Mesenchymal stem cell (in vitro differentiated cells and primary cell): ENCODE measurements around the gene KLHL21.
"Not testable (repeated sequence)": the region's sequence is repeated elsewhere in the genome, so short reads cannot be mapped to it uniquely, and the experiment has no call there.

Experiments
- DNase-seq: peaks from one replicate; pipeline ENCODE4 v3.0.0-alpha.2; 2013
- H2AFZ ChIP-seq: one replicate; pipeline ENCODE4 v1.6.1; 2013; ENCODE audit warnings: low read depth, mild to moderate bottlenecking, control low read depth, inconsistent platforms, low read length, moderate library complexity
- H2AK5ac ChIP-seq: 2 replicates; pipeline ENCODE4 v1.6.1; 2013; ENCODE audit warnings: low read length, moderate library complexity, mild to moderate bottlenecking, inconsistent platforms; ENCODE audit not compliant: severe bottlenecking
- H2BK120ac ChIP-seq: one replicate; pipeline ENCODE4 v1.6.1; 2013; ENCODE audit warnings: low read depth, mild to moderate bottlenecking, inconsistent platforms, low read length, moderate library complexity
- H2BK12ac ChIP-seq, 2 experiments: one replicate each; pipeline ENCODE4 v1.6.1; 2013; ENCODE audit warnings: inconsistent platforms in 2 of 2, low read length in 2 of 2, mild to moderate bottlenecking in 2 of 2, moderate library complexity in 2 of 2, control low read depth in 1 of 2
- H2BK15ac ChIP-seq: one replicate; pipeline ENCODE4 v1.6.1; 2013; ENCODE audit warnings: mild to moderate bottlenecking, low read depth, inconsistent platforms; ENCODE audit not compliant: poor library complexity, severe bottlenecking
- H2BK5ac ChIP-seq: 2 replicates; pipeline ENCODE4 v1.6.1; 2013; ENCODE audit warnings: low read depth, mild to moderate bottlenecking, low read length, control low read depth, inconsistent platforms; ENCODE audit not compliant: poor library complexity, severe bottlenecking
- H3K14ac ChIP-seq, 2 experiments: one replicate each; pipeline ENCODE4 v1.6.1; 2013; ENCODE audit warnings: inconsistent platforms in 2 of 2, low read length in 2 of 2, control low read depth in 1 of 2, mild to moderate bottlenecking in 1 of 2, moderate library complexity in 1 of 2
- H3K18ac ChIP-seq, 2 experiments: one replicate each; pipeline ENCODE4 v1.6.1; 2013; ENCODE audit warnings: inconsistent platforms in 2 of 2, low read length in 2 of 2, control low read depth in 1 of 2, low read depth in 1 of 2, mild to moderate bottlenecking in 1 of 2
- H3K23ac ChIP-seq, 2 experiments: one replicate each; pipeline ENCODE4 v1.6.1; 2013; ENCODE audit warnings: inconsistent platforms in 2 of 2, low read length in 2 of 2, mild to moderate bottlenecking in 2 of 2, moderate library complexity in 2 of 2, control low read depth in 1 of 2
- H3K27ac ChIP-seq: 2 replicates; pipeline ENCODE4 v1.5.1; 2013; ENCODE audit warnings: mild to moderate bottlenecking, moderate library complexity, low read length, control low read depth, inconsistent platforms; ENCODE audit not compliant: poor library complexity, severe bottlenecking
- H3K27me3 ChIP-seq, 2 experiments: 2 replicates each; pipeline versions ENCODE4 v1.6.1 to v1.7.0; 2013; ENCODE audit warnings: low read length in 2 of 2, mild to moderate bottlenecking in 2 of 2, moderate library complexity in 2 of 2, control low read depth in 1 of 2, inconsistent platforms in 1 of 2; ENCODE audit not compliant: control insufficient read depth in 1 of 2, insufficient read depth in 1 of 2
- H3K36me3 ChIP-seq, 2 experiments: 2 replicates each; pipeline versions ENCODE4 v1.6.1 to v1.7.0; 2013; ENCODE audit warnings: low read length in 2 of 2, control low read depth in 1 of 2, inconsistent platforms in 1 of 2, low read depth in 1 of 2, mild to moderate bottlenecking in 1 of 2; ENCODE audit not compliant: insufficient read depth in 2 of 2, control insufficient read depth in 1 of 2
- H3K4ac ChIP-seq, 2 experiments: one replicate each; pipeline ENCODE4 v1.6.1; 2013; ENCODE audit warnings: inconsistent platforms in 2 of 2, low read length in 2 of 2, mild to moderate bottlenecking in 2 of 2, moderate library complexity in 2 of 2, control low read depth in 1 of 2, low read depth in 1 of 2
- H3K4me1 ChIP-seq: 2 replicates; pipeline ENCODE4 v1.6.1; 2013; ENCODE audit warnings: low read depth, low read length, control low read depth; ENCODE audit not compliant: control insufficient read depth, insufficient read depth
- H3K4me2 ChIP-seq: 2 replicates; pipeline ENCODE4 v1.6.1; 2013; ENCODE audit warnings: low read length, mild to moderate bottlenecking, inconsistent platforms; ENCODE audit not compliant: poor library complexity, severe bottlenecking
- H3K4me3 ChIP-seq, 2 experiments: 2 replicates each; pipeline versions ENCODE4 v1.5.1 to v1.7.0; 2013; ENCODE audit warnings: low read length in 2 of 2, mild to moderate bottlenecking in 2 of 2, control low read depth in 1 of 2, low read depth in 1 of 2; ENCODE audit not compliant: insufficient read depth in 1 of 2
- H3K79me1 ChIP-seq: replicated peaks from 2 replicates; pipeline ENCODE4 v1.6.1; 2013; ENCODE audit warnings: mild to moderate bottlenecking, control low read depth, low read length, inconsistent platforms; ENCODE audit not compliant: poor library complexity, severe bottlenecking
- H3K9ac ChIP-seq: 2 replicates; pipeline ENCODE4 v1.7.0; 2013; ENCODE audit warnings: mild to moderate bottlenecking, low read length, moderate library complexity
- H3K9me3 ChIP-seq: 2 replicates; pipeline ENCODE4 v1.7.0; 2013; ENCODE audit warnings: mild to moderate bottlenecking, low read length; ENCODE audit not compliant: control insufficient read depth
- H4K8ac ChIP-seq: one replicate; pipeline ENCODE4 v1.6.1; 2013; ENCODE audit warnings: inconsistent platforms, mild to moderate bottlenecking, low read length, moderate library complexity
- H4K91ac ChIP-seq: one replicate; pipeline ENCODE4 v1.6.1; 2013; ENCODE audit warnings: mild to moderate bottlenecking, low read length, inconsistent platforms
- WGBS: methylation state at CpG from one replicate; pipeline ENCODE4 v1.1.7; 2013; ENCODE audit warnings: mixed read lengths; 5-methylcytosine and 5-hydroxymethylcytosine counted together

Gene KLHL21

GRCh38 chr1:6636778-6637177, 34.1 kb upstream of the KLHL21 start:
- H3K79me1 ChIP-seq, H4K91ac ChIP-seq, H3K18ac ChIP-seq, H2BK15ac ChIP-seq, H3K9ac ChIP-seq, H3K14ac ChIP-seq, H3K4me3 ChIP-seq, H3K4ac ChIP-seq, H2BK120ac ChIP-seq, H3K27ac ChIP-seq, H3K4me2 ChIP-seq, H3K4me1 ChIP-seq, H3K27me3 ChIP-seq, H2BK12ac ChIP-seq, H2AK5ac ChIP-seq, H3K9me3 ChIP-seq, H3K23ac ChIP-seq, H4K8ac ChIP-seq, H2AFZ ChIP-seq, DNase-seq, H2BK5ac ChIP-seq: not testable (repeated sequence)
- 94% methylated on average over 6 of the region's 6 CpGs for WGBS
- peaks cover 79 to 81% of the 10 kb centered on the region in 2 experiments for H3K36me3 ChIP-seq

GRCh38 chr1:6635910-6636760, 33.5 kb upstream of the KLHL21 start:
- Histone ChIP-seq H2BK5ac (no peak overlapping the region), H2AK5ac (no peak overlapping the region), H3K4me3 (no peak overlapping the region), H3K18ac (no peak overlapping the region), H2BK12ac (no peak overlapping the region), H3K27ac (no peak overlapping the region), H2AFZ (no peak overlapping the region), H3K27me3 (no peaks in the 10 kb centered on the region), H3K79me1 (peaks cover 5% of the 10 kb centered on the region), H3K9me3 (no peaks in the 10 kb centered on the region), H4K91ac (no peak overlapping the region), H3K4ac (no peak overlapping the region), H3K14ac (no peak overlapping the region), H2BK15ac (no peak overlapping the region), H3K4me2 (no peak overlapping the region), H3K9ac (no peak overlapping the region), H3K4me1 (peaks cover 2% of the 10 kb centered on the region), H3K36me3 (peaks cover 78 to 79% of the 10 kb centered on the region in 2 experiments), H4K8ac (peak overlapping the region; percentile 62), H3K23ac (no peak overlapping the region), H2BK120ac (no peak overlapping the region)
- peak; percentile 7 for DNase-seq
- 87% methylated on average over 16 of the region's 16 CpGs for WGBS

- no peaks in the 10 kb centered on the region for H3K9me3 ChIP-seq
- WGBS = 95% methylated on average over 19 of the region's 20 CpGs
- no peak overlapping the region for H2BK5ac ChIP-seq
- no peak overlapping the region for H2AK5ac ChIP-seq
- peaks cover 2% of the 10 kb centered on the region for H3K4me1 ChIP-seq
- H2BK120ac ChIP-seq = no peak overlapping the region
- H4K91ac ChIP-seq = no peak overlapping the region
- no peak overlapping the region for H2BK12ac ChIP-seq
- peaks cover 78 to 86% of the 10 kb centered on the region in 2 experiments for H3K36me3 ChIP-seq
- no peak overlapping the region for H3K9ac ChIP-seq
- no peak for DNase-seq
- H3K14ac ChIP-seq = no peak overlapping the region
- H3K23ac ChIP-seq = no peak overlapping the region
- no peak overlapping the region for H4K8ac ChIP-seq
- no peak overlapping the region for H3K27ac ChIP-seq
- H2AFZ ChIP-seq = no peak overlapping the region
- H3K4me2 ChIP-seq = no peak overlapping the region
- peaks cover 5% of the 10 kb centered on the region for H3K79me1 ChIP-seq
- no peak overlapping the region for H2BK15ac ChIP-seq
- H3K4me3 ChIP-seq = no peak overlapping the region
- no peaks in the 10 kb centered on the region for H3K27me3 ChIP-seq
- no peak overlapping the region for H3K18ac ChIP-seq
- H3K4ac ChIP-seq = no peak overlapping the region
Measured at GRCh38 chr1:6635161-6635909, 32.7 kb upstream of the KLHL21 start.

GRCh38 chr1:6634371-6635052, 31.8 kb upstream of the KLHL21 start:
- peak; percentile 40 for DNase-seq
- 87% methylated on average over 29 of the region's 29 CpGs for WGBS
- Histone ChIP-seq H3K4me3 (no peak overlapping the region), H3K4ac (no peak overlapping the region), H3K79me1 (peaks cover 12% of the 10 kb centered on the region), H3K9me3 (no peaks in the 10 kb centered on the region), H3K14ac (no peak overlapping the region), H4K91ac (peak overlapping the region; percentile 53), H2BK5ac (no peak overlapping the region), H2BK15ac (peak overlapping the region; percentile 4), H3K27ac (no peak overlapping the region), H2BK12ac (no peak overlapping the region), H2AFZ (no peak overlapping the region), H3K23ac (no peak overlapping the region), H3K18ac (no peak overlapping the region), H3K4me1 (peaks cover 2% of the 10 kb centered on the region), H3K36me3 (peaks cover 78 to 87% of the 10 kb centered on the region in 2 experiments), H3K27me3 (no peaks in the 10 kb centered on the region), H3K4me2 (no peak overlapping the region), H2BK120ac (no peak overlapping the region), H4K8ac (peak overlapping the region; percentile 24), H2AK5ac (no peak overlapping the region), H3K9ac (no peak overlapping the region)
